K562 (cell line): ENCODE data around the gene RCOR2. TPM values are rescaled to one million over a fixed set of nuclear protein-coding genes. Genes with fewer than 3 reads are reported as not detected.
A peak's percentile ranks its signal among the peaks of the same experiment; 100 is the strongest.

Experiments used
- ATAC-seq: fragments of 200-7000 bp; cut with Tn5 transposase; 3 replicates; pipeline ENCODE4 v1.9.1; 2020; ENCODE audit warnings: moderate library complexity
- BruUV-seq: library from RNA; stranded (reverse); fragments of 400-500 nt; replicated peaks from 2 replicates; lab custom pipeline; 2021; lab: Mats Ljungman, UMichigan
- CTCF ChIA-PET: fragments of 300-600 bp; formaldehyde crosslinking; extraction: SDS; loops from one replicate; lab custom pipeline; 2021; ENCODE audit warnings: low intra/inter-chr PET ratio; lab: Yijun Ruan, JAX
- POLR2A ChIA-PET: fragments of 300-600, 350-650 bp; sonication (Branson Sonifier 250); formaldehyde crosslinking; extraction: SDS; loops from one replicate; lab custom pipeline; 2021; ENCODE audit warnings: antibody characterized with exemption, inconsistent platforms; lab: Yijun Ruan, JAX
- DNase-seq, 4 experiments: peaks; one replicate each; pipeline versions ENCODE4 v3.0.0 to v3.0.0-alpha.2; 2011 to 2018; ENCODE audit warnings: low spot score in 3 of 4, mixed read lengths in 3 of 4; ENCODE audit errors: extremely low read depth in 1 of 4
- FAIRE-seq: peaks from 2 replicates; lab custom pipeline; 2011; peaks lifted over from hg19 to GRCh38; lab: Jason Lieb, UNC
- H2AFZ ChIP-seq: 2 replicates; pipeline ENCODE4 v1.6.0; 2011; ENCODE audit warnings: low read depth, low read length, control low read depth, inconsistent platforms
- H3K27ac ChIP-seq: fragments of 200-600 bp; 3 replicates; pipeline ENCODE4 v1.8.0; 2011; ENCODE audit warnings: low read depth, mild to moderate bottlenecking, control low read depth, inconsistent platforms, low read length, moderate library complexity, mixed read lengths; ENCODE audit errors: extremely low read depth
- H3K27me3 ChIP-seq, 2 experiments: fragments of 300-600 bp in 1 of 2; 2 replicates in 1 of 2; 3 replicates in 1 of 2; pipeline versions ENCODE4 v1.6.0 to v1.8.0; 2011; ENCODE audit warnings: inconsistent platforms in 2 of 2, low read length in 2 of 2, mild to moderate bottlenecking in 1 of 2, mixed read lengths in 1 of 2, moderate library complexity in 1 of 2; ENCODE audit not compliant: control insufficient read depth in 2 of 2, insufficient read depth in 2 of 2
- H3K36me3 ChIP-seq: fragments of 300-600 bp; 3 replicates; pipeline ENCODE4 v1.8.0; 2011; ENCODE audit warnings: mild to moderate bottlenecking, low read length, inconsistent platforms; ENCODE audit not compliant: control insufficient read depth, insufficient read depth
- H3K4me1 ChIP-seq, 2 experiments: fragments of 200-600 bp in 1 of 2; replicated peaks in 1 of 2; 2 replicates in 1 of 2; 3 replicates in 1 of 2; pipeline versions ENCODE4 v1.5.1 to v1.8.0; 2011; ENCODE audit warnings: inconsistent platforms in 2 of 2, low read length in 2 of 2, mild to moderate bottlenecking in 1 of 2, mixed read lengths in 1 of 2, moderate library complexity in 1 of 2; ENCODE audit not compliant: control insufficient read depth in 2 of 2, insufficient read depth in 2 of 2
- H3K4me2 ChIP-seq: 2 replicates; pipeline ENCODE4 v1.6.1; 2011; ENCODE audit warnings: low read length, control low read depth, inconsistent platforms, mixed read lengths; ENCODE audit not compliant: insufficient read depth
- H3K4me3 ChIP-seq: fragments of 200-600 bp; sonication (generic), shearing (Covaris generic); 2 replicates; pipeline ENCODE4 v1.5.1; 2016; ENCODE audit warnings: control low read depth, inconsistent platforms
- H3K79me2 ChIP-seq: fragments of 200-600 bp; 3 replicates; pipeline ENCODE4 v1.8.0; 2011; ENCODE audit warnings: low read length, inconsistent platforms; ENCODE audit not compliant: control insufficient read depth, insufficient read depth
- H3K9ac ChIP-seq, 2 experiments: 2 replicates each; pipeline versions ENCODE4 v1.6.0 to v1.6.1; 2011; ENCODE audit warnings: low read depth in 2 of 2, low read length in 2 of 2, control low read depth in 1 of 2, inconsistent platforms in 1 of 2, mild to moderate bottlenecking in 1 of 2, mixed read lengths in 1 of 2; ENCODE audit not compliant: insufficient read depth in 1 of 2
- H3K9me1 ChIP-seq: one replicate; pipeline ENCODE4 v1.6.0; 2011; ENCODE audit warnings: inconsistent platforms, mild to moderate bottlenecking, low read length, moderate library complexity; ENCODE audit not compliant: control insufficient read depth, insufficient read depth
- H3K9me3 ChIP-seq: replicated peaks from 2 replicates; pipeline ENCODE4 v1.5.1; 2011; ENCODE audit warnings: low read depth, low read length, inconsistent platforms; ENCODE audit not compliant: control insufficient read depth, insufficient read depth
- H4K20me1 ChIP-seq: replicated peaks from 2 replicates; pipeline ENCODE4 v1.6.1; 2011; ENCODE audit warnings: low read length, inconsistent platforms, mixed read lengths; ENCODE audit not compliant: control insufficient read depth, insufficient read depth
- ATF6 ChIP-seq: sonication (generic); formaldehyde crosslinking; IDR thresholded peaks from 2 replicates; pipeline ENCODE4 v1.4.0; 2020; ENCODE audit warnings: mild to moderate bottlenecking, missing genetic modification reagents
- ELF1 ChIP-seq: fragments of 200-800 bp; sonication (Bioruptor generic); IDR thresholded peaks from 2 replicates; pipeline ENCODE4 v1.6.1; 2016; ENCODE audit warnings: missing genetic modification characterization, missing compliant biosample characterization
- MCM5 ChIP-seq: fragments of 450-650 bp; IDR thresholded peaks from 2 replicates; pipeline ENCODE4 v1.6.1; 2016; ENCODE audit warnings: low read depth
- WGBS: fragments of 100-300 bp; shearing (Covaris generic); methylation state at CpG from one replicate; pipeline ENCODE4 v1.1.6; 2016; ENCODE audit warnings: low coverage, mixed read lengths; ENCODE audit not compliant: insufficient coverage; ENCODE audit errors: missing lambda C conversion rate; 5-methylcytosine and 5-hydroxymethylcytosine counted together
- in situ Hi-C: fragments of 300-500 bp; cut with MboI; formaldehyde crosslinking; loops from 4 replicates; pipeline ENCODE4 v1.15.0; 2018; ENCODE audit warnings: inconsistent platforms, mixed read lengths
- intact Hi-C: fragments of 100-400 bp; cut with micrococcal nuclease; formaldehyde crosslinking; loops from 2 replicates; pipeline ENCODE4 v1.14.2; 2022
- polyA plus RNA-seq, 8 experiments: library from polyadenylated mRNA; depleted of rRNA in 4 of 8; stranded (reverse) in 5 of 8; unstranded in 3 of 8; fragments of >200 nt; fragmentation: Nextera tagmentation in 2 of 8; fragmentation: Illumina TruSeq in 1 of 8; extraction: Ambion mirVana in 2 of 8; extraction: Trizol in 1 of 8; gene quantifications; 2 replicates each; pipeline versions ENCODE4 v1.2.1 to v1.2.3, GENCODE V29; 2011 to 2014; ENCODE audit warnings: inconsistent platforms in 1 of 8, missing spikeins in 1 of 8
- total RNA-seq, 7 experiments: library from RNA; depleted of rRNA in 6 of 7; stranded (reverse); fragments of >200 nt in 6 of 7; fragmentation: Illumina TruSeq in 2 of 7; extraction: Trizol in 2 of 7; gene quantifications; 2 replicates each; pipeline versions ENCODE4 v1.2.1 to v1.2.3, GENCODE V29; 2011 to 2021; ENCODE audit warnings: low replicate concordance in 1 of 7

Gene RCOR2
- total and polyA plus RNA-seq, 9 of the 15 experiments (the other 6 are each of a cell fraction or from before 2014, with no cell fraction given) = 0.04 to 6.5 (median 2.5) TPM; not detected in 1

DNA sequence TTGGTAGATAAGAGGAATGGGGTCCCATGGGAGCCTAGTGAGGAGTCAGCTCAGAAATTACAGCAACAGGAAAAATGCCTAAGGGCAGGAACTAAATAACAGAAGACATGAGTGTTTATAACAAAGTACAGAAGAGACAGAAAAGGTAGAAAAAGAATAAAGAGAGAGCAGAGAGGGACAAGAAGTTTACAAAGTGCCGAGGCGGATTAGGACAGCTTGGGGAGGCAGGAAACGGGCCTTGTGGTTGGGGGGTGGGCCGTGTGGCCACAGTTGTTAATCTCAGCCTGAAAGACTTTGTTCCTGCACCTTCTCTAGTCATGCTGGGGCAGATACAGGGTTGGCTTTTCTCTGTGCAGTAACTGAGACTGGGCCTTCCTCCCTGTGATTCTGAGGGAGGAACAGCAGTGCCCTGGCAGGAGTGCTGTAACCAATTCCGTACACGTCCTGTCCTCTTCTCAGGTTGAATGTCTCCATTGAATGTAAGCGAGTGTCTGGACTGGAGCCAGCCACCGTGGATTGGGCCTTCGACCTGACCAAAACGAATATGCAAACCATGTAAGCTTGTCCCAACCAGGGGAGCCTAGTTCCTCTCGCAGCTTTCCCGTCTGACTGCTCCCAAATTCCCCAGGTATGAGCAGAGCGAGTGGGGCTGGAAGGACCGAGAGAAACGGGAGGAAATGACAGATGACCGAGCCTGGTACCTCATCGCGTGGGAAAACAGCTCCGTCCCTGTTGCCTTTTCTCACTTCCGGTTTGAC is 35.0 kb upstream of the RCOR2 start:
- H3K4me2 ChIP-seq = no peak overlapping the region
- no peak overlapping the region for H2AFZ ChIP-seq
- ATAC-seq (no peak; the same call in 2 of the 3 replicates), FAIRE-seq (no peak), DNase-seq (no peak)
- POLR2A ChIA-PET = interaction anchor here (0.5 to 1.9 kb wide), 5 partner anchors 10 to 124 kb away, joined by 3 to 9 read pairs (median 4); partner anchors contain the start of gene COX8A
- no peaks in the 10 kb centered on the region for H3K4me1 ChIP-seq
- H3K79me2 ChIP-seq = no peaks in the 10 kb centered on the region
- no peaks in the 10 kb centered on the region for H3K9me1 ChIP-seq
- H3K9ac ChIP-seq = peak overlapping the region in 1 of 2 experiments; percentile 14; a peak in 1 of 4 replicates
- CTCF ChIA-PET = no interaction called here
- no TSS peak for BruUV-seq
- TF ChIP-seq MCM5 (no peak), ATF6 (CRISPR knock-in tag) (no peak), ELF1 (no peak)
- WGBS = 80% methylated on average over 20 of the region's 20 CpGs
- no peak overlapping the region; the same call in 2 of the 3 replicates for H3K27ac ChIP-seq
- in situ Hi-C loops (no loop called here), intact Hi-C loops (no loop called here)
- H3K4me3 ChIP-seq = no peak overlapping the region
- peaks cover 86% of the 10 kb centered on the region for H3K36me3 ChIP-seq
- no peaks in the 10 kb centered on the region for H3K9me3 ChIP-seq
- H4K20me1 ChIP-seq = no peaks in the 10 kb centered on the region; the same call in 1 of the 2 replicates
- H3K27me3 ChIP-seq = no peaks in the 10 kb centered on the region
